ENCODE measurements around the gene RAVER1. TPM values are rescaled to one million over a fixed set of nuclear protein-coding genes. Genes with fewer than 3 reads are reported as not detected.
A peak's percentile ranks its signal among the peaks of the same experiment; 100 is the strongest.

The RAVER1 gene
- total and polyA plus RNA-seq, 2 of the 13 experiments (the other 11 are each of a cell fraction or from before 2014, with no cell fraction given) = 3.6 to 7.9 TPM

- TF ChIP-seq NR2C2 (CRISPR knock-in tag; IDR thresholded peaks at IDR 0.05; ENCODE audit: borderline replicate concordance) = peak; percentile 64; the same call in 1 of the 2 replicates
- TF ChIP-seq ZBTB25 (CRISPR knock-in tag; IDR thresholded peaks at IDR 0.05) = peak; percentile 65; the same call in 1 of the 2 replicates
- TF ChIP-seq REST (IDR thresholded peaks at IDR 0.05; ENCODE audit: borderline replicate concordance in 1 of 2, low read depth in 1 of 2, low read length in 2 of 2) = no peak
- TF ChIP-seq ZNF704 (CRISPR knock-in tag; IDR thresholded peaks at IDR 0.05; ENCODE audit: borderline replicate concordance) = no peak
- TF ChIP-seq MYC (CRISPR knock-in tag; IDR thresholded peaks at IDR 0.05; ENCODE audit: borderline replicate concordance) = peak; percentile 76
- TF ChIP-seq JUND (CRISPR knock-in tag; IDR thresholded peaks at IDR 0.05) = no peak
- peak; percentile 95 for TF ChIP-seq ZNF772 (CRISPR knock-in tag; IDR thresholded peaks at IDR 0.05)
- no peak for TF ChIP-seq ATM (IDR thresholded peaks at IDR 0.05; ENCODE audit: borderline replicate concordance)
- TF ChIP-seq ZBTB8A (CRISPR knock-in tag; IDR thresholded peaks at IDR 0.05; ENCODE audit: borderline replicate concordance, low read depth) = peak; percentile 56; the same call in 1 of the 2 replicates
- peak; percentile 60 for TF ChIP-seq ZBTB14 (CRISPR knock-in tag; IDR thresholded peaks at IDR 0.05)
- TF ChIP-seq SP4 (CRISPR knock-in tag; IDR thresholded peaks at IDR 0.05) = peak; percentile 67; the same call in 1 of the 2 replicates
- TF ChIP-seq HNF4G (IDR thresholded peaks at IDR 0.05; ENCODE audit: borderline replicate concordance, low read depth, low read length) = no peak
- TF ChIP-seq HNF4G (CRISPR knock-in tag; IDR thresholded peaks at IDR 0.05; ENCODE audit: borderline replicate concordance, low read depth) = no peak
- TF ChIP-seq ZNF792 (CRISPR knock-in tag; IDR thresholded peaks at IDR 0.05) = no peak
- TF ChIP-seq FOSL2 (CRISPR knock-in tag; IDR thresholded peaks at IDR 0.05) = 0 out of 2 replicates have a peak, but pooled peaks have one; percentile 32
- no peak for TF ChIP-seq CHD4 (IDR thresholded peaks at IDR 0.05; ENCODE audit: borderline replicate concordance, low read length)
- TF ChIP-seq GMEB1 (CRISPR knock-in tag; IDR thresholded peaks at IDR 0.05; ENCODE audit: borderline replicate concordance) = peak; percentile 89
- TF ChIP-seq ZNF883 (CRISPR knock-in tag; IDR thresholded peaks at IDR 0.05; ENCODE audit: not compliant biosample characterization) = no peak
- TF ChIP-seq ZKSCAN5 (CRISPR knock-in tag; IDR thresholded peaks at IDR 0.05) = no peak
- no peak for TF ChIP-seq ZFAT (CRISPR knock-in tag; conservative IDR thresholded peaks at IDR 0.05)
Observed at GRCh38 chr19:10332965-10333757, at the start of gene RAVER1 (continued).

All from HepG2 (cell line).